ENCODE results near the gene PLXNA4.

DNA sequence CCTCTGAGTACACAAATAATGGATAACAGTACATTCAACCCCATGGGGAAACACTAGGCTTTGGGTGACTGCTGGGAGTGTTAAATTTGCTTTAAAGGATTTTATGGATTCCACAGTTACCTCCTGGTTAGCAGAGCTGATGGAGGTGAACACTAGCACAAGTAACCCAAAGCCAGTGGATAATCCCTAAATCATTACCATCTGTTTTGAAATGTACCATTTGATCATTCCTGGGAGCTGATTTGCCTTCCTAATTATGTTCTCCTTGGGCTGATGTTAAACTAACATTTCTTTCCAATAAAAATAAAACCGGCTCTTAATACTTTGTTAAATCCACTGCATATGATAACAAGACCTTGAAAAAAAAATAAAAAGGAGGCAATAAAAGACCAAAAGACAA is 493.9 kb downstream of the PLXNA4 start:
- no peak for TF ChIP-seq CTCF (conservative IDR thresholded peaks at IDR 0.05)
- TF ChIP-seq EZH2 (IDR thresholded peaks at IDR 0.05; ENCODE audit: low read depth), result no peak

Data from PC-9 (cell line).